ENCODE measurements around the gene POLE3.

GRCh38 chr9:113436728-113437515 is 26.4 kb upstream of the POLE3 start:
- TF ChIP-seq CTCF (IDR thresholded peaks at IDR 0.05), result no peak
- no peak for TF ChIP-seq POLR2A (IDR thresholded peaks at IDR 0.05)
- no peak for TF ChIP-seq EP300 (IDR thresholded peaks at IDR 0.05)

Measured in sigmoid colon (tissue), 4 donors.